H1 (cell line): ENCODE results near the gene TSPAN3. TPM values are rescaled to one million over a fixed set of nuclear protein-coding genes. Genes with fewer than 3 reads are reported as not detected.

Experiments used
- HDAC6 ChIP-seq: IDR thresholded peaks from one replicate; pipeline ENCODE4 v1.7.1; 2012; ENCODE audit warnings: low read depth, mild to moderate bottlenecking, inconsistent platforms, low read length, moderate library complexity
- NRF1 ChIP-seq: IDR thresholded peaks from 2 replicates; pipeline ENCODE4 v1.6.1; 2011; ENCODE audit warnings: mild to moderate bottlenecking, low read depth, low read length, improper control_type of control experiment
- POLR2AphosphoS5 ChIP-seq: IDR thresholded peaks from 2 replicates; pipeline ENCODE4 v1.6.1; 2011; ENCODE audit warnings: low read depth, low read length
- RXRA ChIP-seq: IDR thresholded peaks from 2 replicates; pipeline ENCODE4 v1.6.1; 2011; ENCODE audit warnings: low read depth, mild to moderate bottlenecking, low read length, moderate library complexity; ENCODE audit not compliant: insufficient read depth
- polyA plus RNA-seq, 7 experiments: library from polyadenylated mRNA; depleted of rRNA in 3 of 7; stranded (reverse) in 5 of 7; unstranded in 2 of 7; fragments of >200 nt in 5 of 7; fragments of 200-250 nt in 2 of 7; gene quantifications; 1 replicate in 5 of 7; 2 replicates in 1 of 7; 4 replicates in 1 of 7; pipeline versions ENCODE4 v1.2.1 to v1.2.3, GENCODE V29; 2011 to 2013; ENCODE audit warnings: missing spikeins in 2 of 7, mixed read lengths in 2 of 7
- total RNA-seq: library from RNA; stranded (reverse); fragmentation: NEBNext Ultra II Directional; extraction: Animal tissue kit (Norgen Biotek cat#: 25700); gene quantifications from 2 replicates; pipeline ENCODE4 v1.2.1, GENCODE V29; 2021

The TSPAN3 gene
- total and polyA plus RNA-seq, 2 of the 8 experiments (the other 6 are each of a cell fraction or from before 2014, with no cell fraction given): 107 to 238 TPM

- TF ChIP-seq POLR2AphosphoS5: no peak
- no peak for TF ChIP-seq RXRA
- no peak for TF ChIP-seq HDAC6
- TF ChIP-seq NRF1: no peak
Measured at GRCh38 chr15:76996526-76997401, 74.1 kb downstream of the TSPAN3 start (continued).
